GM12878 (cell line): ENCODE data around the gene PDE6B. TPM values are rescaled to one million over a fixed set of nuclear protein-coding genes. Genes with fewer than 3 reads are reported as not detected.

ENCODE experiments used
- ATAC-seq: fragments of 200-7000 bp; cut with Tn5 transposase; 3 replicates; pipeline ENCODE4 v1.9.1; 2020; ENCODE audit warnings: mild to moderate bottlenecking, moderate library complexity
- BruUV-seq: library from RNA; stranded (reverse); fragments of 400-500 nt; replicated peaks from 2 replicates; lab custom pipeline; 2021; lab: Mats Ljungman, UMichigan
- CTCF ChIA-PET: fragments of 300-600 bp; sonication (Branson Sonifier 250); formaldehyde crosslinking; extraction: SDS; loops from one replicate; lab custom pipeline; 2021; ENCODE audit warnings: inconsistent platforms; lab: Yijun Ruan, JAX
- POLR2A ChIA-PET: fragments of 350-600 bp; formaldehyde crosslinking; extraction: SDS; loops from one replicate; lab custom pipeline; 2021; ENCODE audit warnings: inconsistent platforms; lab: Charles Lee
- RAD21 ChIA-PET: fragments of 300-600 bp; sonication (Branson Sonifier 250); formaldehyde crosslinking; loops from one replicate; lab custom pipeline; 2023; ENCODE audit warnings: antibody characterized with exemption; ENCODE audit not compliant: unreplicated experiment; lab: Charles Lee
- SMC1A ChIA-PET: fragments of 300-600 bp; sonication (Branson Sonifier 250); formaldehyde crosslinking; loops from one replicate; lab custom pipeline; 2023; ENCODE audit not compliant: unreplicated experiment, uncharacterized antibody; lab: Charles Lee
- DNase-seq: peaks from one replicate; pipeline ENCODE4 v3.0.0-alpha.2; 2011; ENCODE audit warnings: low read depth, low spot score
- FAIRE-seq: peaks from 3 replicates; lab custom pipeline; 2011; peaks lifted over from hg19 to GRCh38; lab: Jason Lieb, UNC
- H2AFZ ChIP-seq: 2 replicates; pipeline ENCODE4 v1.6.0; 2011; ENCODE audit warnings: low read depth, low read length, control low read depth; ENCODE audit not compliant: control insufficient read depth
- H3K27ac ChIP-seq: 2 replicates; pipeline ENCODE4 v1.5.1; 2011; ENCODE audit warnings: control low read depth; ENCODE audit not compliant: control insufficient read depth, insufficient read depth
- H3K27me3 ChIP-seq, 2 experiments: replicated peaks in 1 of 2; 2 replicates each; pipeline versions ENCODE4 v1.6.0 to v1.6.1; 2011; ENCODE audit warnings: low read length in 1 of 2; ENCODE audit not compliant: control insufficient read depth in 2 of 2, insufficient read depth in 2 of 2
- H3K36me3 ChIP-seq, 2 experiments: 2 replicates each; pipeline ENCODE4 v1.5.1; 2011; ENCODE audit warnings: low read length in 1 of 2; ENCODE audit not compliant: control insufficient read depth in 2 of 2, insufficient read depth in 2 of 2
- H3K4me1 ChIP-seq: 2 replicates; pipeline ENCODE4 v1.6.1; 2011; ENCODE audit warnings: mild to moderate bottlenecking, low read length, moderate library complexity, mixed read lengths; ENCODE audit not compliant: control insufficient read depth, insufficient read depth
- H3K4me2 ChIP-seq: 2 replicates; pipeline ENCODE4 v1.6.0; 2011; ENCODE audit warnings: control low read depth; ENCODE audit not compliant: control insufficient read depth, insufficient read depth
- H3K4me3 ChIP-seq: fragments of 200-600 bp; sonication (generic); 2 replicates; pipeline ENCODE4 v1.5.1; 2016
- H3K79me2 ChIP-seq: 2 replicates; pipeline ENCODE4 v1.6.0; 2011; ENCODE audit warnings: low read length; ENCODE audit not compliant: control insufficient read depth, insufficient read depth
- H3K9ac ChIP-seq: 2 replicates; pipeline ENCODE4 v1.8.0; 2011; ENCODE audit warnings: low read length, control low read depth, mixed read lengths; ENCODE audit not compliant: control insufficient read depth, insufficient read depth
- H3K9me3 ChIP-seq: replicated peaks from 3 replicates; pipeline ENCODE4 v1.5.1; 2011; ENCODE audit warnings: mild to moderate bottlenecking, low read length; ENCODE audit not compliant: control insufficient read depth, insufficient read depth
- H4K20me1 ChIP-seq: 2 replicates; pipeline ENCODE4 v1.6.0; 2011; ENCODE audit not compliant: control insufficient read depth, insufficient read depth
- ASH2L ChIP-seq: fragments of 300-600, 200-600 bp; sonication (generic); IDR thresholded peaks from 2 replicates; pipeline ENCODE4 v1.6.1; 2017; ENCODE audit warnings: low read depth, mild to moderate bottlenecking, borderline replicate concordance
- CHD1 ChIP-seq: IDR thresholded peaks from 2 replicates; pipeline ENCODE4 v1.6.1; 2012; ENCODE audit warnings: low read depth, low read length, improper control_type of control experiment
- DPF2 ChIP-seq: fragments of 450-650 bp; IDR thresholded peaks from 2 replicates; pipeline ENCODE4 v1.6.1; 2017; ENCODE audit warnings: mild to moderate bottlenecking
- EGR1 ChIP-seq, 2 experiments: IDR thresholded peaks; 1 replicate in 1 of 2; 2 replicates in 1 of 2; pipeline ENCODE4 v1.6.1; 2011 to 2012; ENCODE audit warnings: low read depth in 2 of 2, low read length in 2 of 2, borderline replicate concordance in 1 of 2, mild to moderate bottlenecking in 1 of 2, moderate library complexity in 1 of 2
- JUND ChIP-seq: IDR thresholded peaks from 2 replicates; pipeline ENCODE4 v1.6.1; 2012; ENCODE audit warnings: low read depth, mild to moderate bottlenecking, low read length, improper control_type of control experiment, moderate library complexity
- MXI1 ChIP-seq: fragments of 150-350 bp; IDR thresholded peaks from 2 replicates; pipeline ENCODE4 v1.6.1; 2011; ENCODE audit warnings: low read depth, mild to moderate bottlenecking, inconsistent platforms, low read length, improper control_type of control experiment
- NFIC ChIP-seq: IDR thresholded peaks from 2 replicates; pipeline ENCODE4 v1.6.1; 2012; ENCODE audit warnings: low read depth, mild to moderate bottlenecking, inconsistent platforms, low read length, moderate library complexity
- NFXL1 ChIP-seq: fragments of 450-650 bp; IDR thresholded peaks from 2 replicates; pipeline ENCODE4 v1.6.1; 2017; ENCODE audit warnings: antibody characterized with exemption, mild to moderate bottlenecking, borderline replicate concordance
- NR2C1 ChIP-seq: fragments of 450-650 bp; IDR thresholded peaks from 2 replicates; pipeline ENCODE4 v1.6.1; 2017; ENCODE audit warnings: antibody characterized with exemption, mild to moderate bottlenecking, moderate library complexity
- POLR2AphosphoS5 ChIP-seq: IDR thresholded peaks from 2 replicates; pipeline ENCODE4 v1.6.1; 2011; ENCODE audit warnings: mild to moderate bottlenecking, low read length, inconsistent platforms
- RAD51 ChIP-seq: fragments of 450-650 bp; IDR thresholded peaks from 2 replicates; pipeline ENCODE4 v1.6.1; 2016; ENCODE audit warnings: moderate library complexity, mild to moderate bottlenecking, inconsistent platforms
- SMC3 ChIP-seq: IDR thresholded peaks from 2 replicates; pipeline ENCODE4 v1.6.1; 2011; ENCODE audit warnings: low read length, improper control_type of control experiment, borderline replicate concordance
- SUPT20H ChIP-seq: IDR thresholded peaks from 2 replicates; pipeline ENCODE4 v1.6.1; 2011; ENCODE audit warnings: low read depth, mild to moderate bottlenecking, low read length, moderate library complexity, borderline replicate concordance; ENCODE audit not compliant: control insufficient read depth
- ZBTB11 ChIP-seq: fragments of 450-650 bp; formaldehyde crosslinking; IDR thresholded peaks from 2 replicates; pipeline ENCODE4 v1.5.0; 2022; ENCODE audit warnings: mild to moderate bottlenecking, missing genetic modification characterization
- ZNF384 ChIP-seq: IDR thresholded peaks from 2 replicates; pipeline ENCODE4 v1.6.1; 2012; ENCODE audit warnings: low read depth, mild to moderate bottlenecking, low read length, improper control_type of control experiment, borderline replicate concordance
- WGBS: methylation state at CpG from one replicate; pipeline ENCODE4 v1.1.6; 2016; ENCODE audit warnings: low lambda C conversion rate; ENCODE audit not compliant: insufficient replicate concordance, insufficient coverage; ENCODE audit errors: missing lambda C conversion rate; 5-methylcytosine and 5-hydroxymethylcytosine counted together
- in situ Hi-C: fragments of 300-500 bp; cut with MboI; formaldehyde crosslinking; loops from 9 replicates; pipeline ENCODE4 v1.14.3; 2018; ENCODE audit warnings: mixed read lengths
- intact Hi-C: fragments of 100-400 bp; cut with micrococcal nuclease; formaldehyde crosslinking; loops from one replicate; pipeline ENCODE4 v1.14.2; 2022; ENCODE audit not compliant: unreplicated experiment
- polyA plus RNA-seq, 11 experiments: library from polyadenylated mRNA; depleted of rRNA in 4 of 11; unstranded in 6 of 11; stranded (reverse) in 5 of 11; fragments of >200 nt; fragmentation: Nextera tagmentation in 4 of 11; fragmentation: Illumina TruSeq in 1 of 11; extraction: Ambion mirVana in 4 of 11; extraction: Trizol in 1 of 11; gene quantifications; 1 replicate in 1 of 11; 2 replicates in 10 of 11; pipeline versions ENCODE4 v1.2.1 to v1.2.3, GENCODE V29; 2011 to 2016; ENCODE audit warnings: inconsistent platforms in 2 of 11, missing spikeins in 2 of 11, low read depth in 1 of 11
- total RNA-seq, 4 experiments: library from RNA; depleted of rRNA in 3 of 4; stranded (reverse); fragments of >200 nt in 3 of 4; fragmentation: Illumina TruSeq in 1 of 4; extraction: Trizol in 1 of 4; gene quantifications; 2 replicates each; pipeline versions ENCODE4 v1.2.1 to v1.2.3, GENCODE V29; 2013 to 2021
- TF ChIP-seq, protein P1 (sequence below): IDR thresholded peaks from 2 replicates; pipeline ENCODE4 v1.6.1; 2011; ENCODE audit warnings: low read depth, low read length, improper control_type of control experiment, borderline replicate concordance
- TF ChIP-seq, protein P2 (sequence below): fragments of 450-650 bp; IDR thresholded peaks from 2 replicates; pipeline ENCODE4 v1.6.1; 2016; ENCODE audit warnings: mild to moderate bottlenecking, moderate library complexity, borderline replicate concordance

Gene PDE6B
- total and polyA plus RNA-seq, 10 of the 15 experiments (the other 5 are each of a cell fraction or from before 2014, with no cell fraction given), result 2.6 to 6.4 (median 3.8) TPM

DNA sequence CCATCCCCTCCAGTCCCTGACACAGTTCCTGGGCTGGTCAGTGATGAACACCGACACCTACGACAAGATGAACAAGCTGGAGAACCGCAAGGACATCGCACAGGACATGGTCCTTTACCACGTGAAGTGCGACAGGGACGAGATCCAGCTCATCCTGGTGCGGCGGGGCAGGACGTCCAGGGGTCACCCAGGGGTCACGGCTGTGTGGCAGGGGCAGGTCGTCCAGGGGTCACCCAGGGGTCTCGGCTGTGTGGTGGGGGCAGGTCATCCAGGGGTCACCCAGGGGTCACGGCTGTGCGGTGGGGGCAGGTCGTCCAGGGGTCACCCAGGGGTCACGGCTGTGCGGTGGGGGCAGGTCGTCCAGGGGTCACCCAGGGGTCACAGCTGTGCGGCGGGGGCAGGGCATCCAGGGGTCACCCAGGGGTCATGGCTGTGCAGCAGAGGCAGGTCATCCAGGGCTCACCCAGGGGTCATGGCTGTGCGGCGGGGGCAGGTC is 32.0 kb downstream of the PDE6B start:
- no peaks in the 10 kb centered on the region for H3K4me1 ChIP-seq
- no peak for DNase-seq
- ChIA-PET RAD21 (no interaction called here), CTCF (no interaction called here), POLR2A (no interaction called here), SMC1A (no interaction called here)
- H3K4me2 ChIP-seq, result no peak overlapping the region
- WGBS, result 83% methylated on average over 23 of the region's 23 CpGs
- no peak for FAIRE-seq
- no peaks in the 10 kb centered on the region for H3K27me3 ChIP-seq
- no peaks in the 10 kb centered on the region; the same call in 2 of the 3 replicates for H3K9me3 ChIP-seq
- H3K36me3 ChIP-seq, result no peaks in the 10 kb centered on the region
- BruUV-seq, result no TSS peak
- ATAC-seq, result no peak
- no peaks in the 10 kb centered on the region for H3K79me2 ChIP-seq
- H4K20me1 ChIP-seq, result no peaks in the 10 kb centered on the region
- intact Hi-C loops, result no loop called here
- H2AFZ ChIP-seq, result no peak overlapping the region
- no peak overlapping the region for H3K9ac ChIP-seq
- H3K27ac ChIP-seq, result no peak overlapping the region
- in situ Hi-C loops, result no loop called here
- H3K4me3 ChIP-seq, result no peak overlapping the region
- TF ChIP-seq NR2C1 (no peak), SUPT20H (no peak), ZNF384 (no peak), SMC3 (no peak), NFXL1 (no peak), NFIC (no peak), DPF2 (no peak), ASH2L (no peak), ZBTB11 (CRISPR knock-in tag) (no peak), RAD51 (no peak), MXI1 (no peak), CHD1 (no peak), JUND (no peak), POLR2AphosphoS5 (no peak), EGR1 (IDR thresholded peaks at IDR 0.05; ENCODE audit: borderline replicate concordance in 1 of 2, low read depth in 2 of 2, low read length in 2 of 2) (no peak)
- TF ChIP-seq, protein P1, sequence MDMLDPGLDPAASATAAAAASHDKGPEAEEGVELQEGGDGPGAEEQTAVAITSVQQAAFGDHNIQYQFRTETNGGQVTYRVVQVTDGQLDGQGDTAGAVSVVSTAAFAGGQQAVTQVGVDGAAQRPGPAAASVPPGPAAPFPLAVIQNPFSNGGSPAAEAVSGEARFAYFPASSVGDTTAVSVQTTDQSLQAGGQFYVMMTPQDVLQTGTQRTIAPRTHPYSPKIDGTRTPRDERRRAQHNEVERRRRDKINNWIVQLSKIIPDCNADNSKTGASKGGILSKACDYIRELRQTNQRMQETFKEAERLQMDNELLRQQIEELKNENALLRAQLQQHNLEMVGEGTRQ, result no peak
- TF ChIP-seq, protein P2, sequence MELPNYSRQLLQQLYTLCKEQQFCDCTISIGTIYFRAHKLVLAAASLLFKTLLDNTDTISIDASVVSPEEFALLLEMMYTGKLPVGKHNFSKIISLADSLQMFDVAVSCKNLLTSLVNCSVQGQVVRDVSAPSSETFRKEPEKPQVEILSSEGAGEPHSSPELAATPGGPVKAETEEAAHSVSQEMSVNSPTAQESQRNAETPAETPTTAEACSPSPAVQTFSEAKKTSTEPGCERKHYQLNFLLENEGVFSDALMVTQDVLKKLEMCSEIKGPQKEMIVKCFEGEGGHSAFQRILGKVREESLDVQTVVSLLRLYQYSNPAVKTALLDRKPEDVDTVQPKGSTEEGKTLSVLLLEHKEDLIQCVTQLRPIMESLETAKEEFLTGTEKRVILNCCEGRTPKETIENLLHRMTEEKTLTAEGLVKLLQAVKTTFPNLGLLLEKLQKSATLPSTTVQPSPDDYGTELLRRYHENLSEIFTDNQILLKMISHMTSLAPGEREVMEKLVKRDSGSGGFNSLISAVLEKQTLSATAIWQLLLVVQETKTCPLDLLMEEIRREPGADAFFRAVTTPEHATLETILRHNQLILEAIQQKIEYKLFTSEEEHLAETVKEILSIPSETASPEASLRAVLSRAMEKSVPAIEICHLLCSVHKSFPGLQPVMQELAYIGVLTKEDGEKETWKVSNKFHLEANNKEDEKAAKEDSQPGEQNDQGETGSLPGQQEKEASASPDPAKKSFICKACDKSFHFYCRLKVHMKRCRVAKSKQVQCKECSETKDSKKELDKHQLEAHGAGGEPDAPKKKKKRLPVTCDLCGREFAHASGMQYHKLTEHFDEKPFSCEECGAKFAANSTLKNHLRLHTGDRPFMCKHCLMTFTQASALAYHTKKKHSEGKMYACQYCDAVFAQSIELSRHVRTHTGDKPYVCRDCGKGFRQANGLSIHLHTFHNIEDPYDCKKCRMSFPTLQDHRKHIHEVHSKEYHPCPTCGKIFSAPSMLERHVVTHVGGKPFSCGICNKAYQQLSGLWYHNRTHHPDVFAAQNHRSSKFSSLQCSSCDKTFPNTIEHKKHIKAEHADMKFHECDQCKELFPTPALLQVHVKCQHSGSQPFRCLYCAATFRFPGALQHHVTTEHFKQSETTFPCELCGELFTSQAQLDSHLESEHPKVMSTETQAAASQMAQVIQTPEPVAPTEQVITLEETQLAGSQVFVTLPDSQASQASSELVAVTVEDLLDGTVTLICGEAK, result no peak
